ENCODE data around the gene SLC49A3. TPM values are rescaled to one million over a fixed set of nuclear protein-coding genes. Genes with fewer than 3 reads are reported as not detected.

The SLC49A3 gene
- total and polyA plus RNA-seq, 2 experiments from 2014 or later, result 1.3 to 3.7 TPM

DNA sequence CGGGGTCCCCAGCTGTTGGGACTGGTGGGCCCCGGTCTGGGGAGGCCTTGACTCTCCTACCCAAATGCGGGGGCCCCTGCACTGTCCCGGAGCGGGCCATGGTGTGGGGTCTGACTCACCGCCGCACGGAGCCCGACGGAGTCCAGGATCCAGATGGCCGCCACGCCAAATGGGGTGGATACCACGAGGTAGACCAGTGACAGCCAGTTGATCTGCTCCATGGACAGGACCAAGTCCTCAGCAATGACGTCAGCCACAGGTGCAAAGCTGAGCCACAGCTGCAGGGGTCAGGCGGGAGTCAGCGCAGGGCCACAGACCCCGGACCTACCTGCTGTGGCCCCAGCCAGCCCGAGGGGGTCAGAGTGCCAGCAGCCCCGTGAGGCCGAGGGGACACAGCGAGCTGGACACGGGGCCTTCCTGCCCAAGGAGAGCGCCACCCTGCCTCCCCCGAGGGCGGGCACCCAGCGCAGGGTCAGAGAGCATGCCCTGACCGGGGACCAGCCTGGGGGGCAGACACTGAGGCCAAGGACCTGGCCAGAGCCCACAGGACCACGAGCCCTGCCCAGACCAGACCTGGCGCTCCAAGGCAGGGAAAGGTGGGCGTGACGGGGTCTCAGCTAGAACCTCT, 2.4 kb downstream of the SLC49A3 start:
- no peak for TF ChIP-seq EZH2phosphoT487 (IDR thresholded peaks at IDR 0.05; ENCODE audit: unreplicated experiment)
- TF ChIP-seq STAT1 (IDR thresholded peaks at IDR 0.05; ENCODE audit: unreplicated experiment), result no peak
- TF ChIP-seq JUNB (IDR thresholded peaks at IDR 0.05; ENCODE audit: unreplicated experiment), result no peak
- TF ChIP-seq ZNF331 (CRISPR knock-in tag; IDR thresholded peaks at IDR 0.05; ENCODE audit: low read depth), result no peak
- TF ChIP-seq, protein P1, sequence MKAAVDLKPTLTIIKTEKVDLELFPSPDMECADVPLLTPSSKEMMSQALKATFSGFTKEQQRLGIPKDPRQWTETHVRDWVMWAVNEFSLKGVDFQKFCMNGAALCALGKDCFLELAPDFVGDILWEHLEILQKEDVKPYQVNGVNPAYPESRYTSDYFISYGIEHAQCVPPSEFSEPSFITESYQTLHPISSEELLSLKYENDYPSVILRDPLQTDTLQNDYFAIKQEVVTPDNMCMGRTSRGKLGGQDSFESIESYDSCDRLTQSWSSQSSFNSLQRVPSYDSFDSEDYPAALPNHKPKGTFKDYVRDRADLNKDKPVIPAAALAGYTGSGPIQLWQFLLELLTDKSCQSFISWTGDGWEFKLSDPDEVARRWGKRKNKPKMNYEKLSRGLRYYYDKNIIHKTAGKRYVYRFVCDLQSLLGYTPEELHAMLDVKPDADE (IDR thresholded peaks at IDR 0.05), result no peak
- TF ChIP-seq, protein P2, sequence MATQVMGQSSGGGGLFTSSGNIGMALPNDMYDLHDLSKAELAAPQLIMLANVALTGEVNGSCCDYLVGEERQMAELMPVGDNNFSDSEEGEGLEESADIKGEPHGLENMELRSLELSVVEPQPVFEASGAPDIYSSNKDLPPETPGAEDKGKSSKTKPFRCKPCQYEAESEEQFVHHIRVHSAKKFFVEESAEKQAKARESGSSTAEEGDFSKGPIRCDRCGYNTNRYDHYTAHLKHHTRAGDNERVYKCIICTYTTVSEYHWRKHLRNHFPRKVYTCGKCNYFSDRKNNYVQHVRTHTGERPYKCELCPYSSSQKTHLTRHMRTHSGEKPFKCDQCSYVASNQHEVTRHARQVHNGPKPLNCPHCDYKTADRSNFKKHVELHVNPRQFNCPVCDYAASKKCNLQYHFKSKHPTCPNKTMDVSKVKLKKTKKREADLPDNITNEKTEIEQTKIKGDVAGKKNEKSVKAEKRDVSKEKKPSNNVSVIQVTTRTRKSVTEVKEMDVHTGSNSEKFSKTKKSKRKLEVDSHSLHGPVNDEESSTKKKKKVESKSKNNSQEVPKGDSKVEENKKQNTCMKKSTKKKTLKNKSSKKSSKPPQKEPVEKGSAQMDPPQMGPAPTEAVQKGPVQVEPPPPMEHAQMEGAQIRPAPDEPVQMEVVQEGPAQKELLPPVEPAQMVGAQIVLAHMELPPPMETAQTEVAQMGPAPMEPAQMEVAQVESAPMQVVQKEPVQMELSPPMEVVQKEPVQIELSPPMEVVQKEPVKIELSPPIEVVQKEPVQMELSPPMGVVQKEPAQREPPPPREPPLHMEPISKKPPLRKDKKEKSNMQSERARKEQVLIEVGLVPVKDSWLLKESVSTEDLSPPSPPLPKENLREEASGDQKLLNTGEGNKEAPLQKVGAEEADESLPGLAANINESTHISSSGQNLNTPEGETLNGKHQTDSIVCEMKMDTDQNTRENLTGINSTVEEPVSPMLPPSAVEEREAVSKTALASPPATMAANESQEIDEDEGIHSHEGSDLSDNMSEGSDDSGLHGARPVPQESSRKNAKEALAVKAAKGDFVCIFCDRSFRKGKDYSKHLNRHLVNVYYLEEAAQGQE (IDR thresholded peaks at IDR 0.05; ENCODE audit: unreplicated experiment), result no peak
- TF ChIP-seq, protein P3, sequence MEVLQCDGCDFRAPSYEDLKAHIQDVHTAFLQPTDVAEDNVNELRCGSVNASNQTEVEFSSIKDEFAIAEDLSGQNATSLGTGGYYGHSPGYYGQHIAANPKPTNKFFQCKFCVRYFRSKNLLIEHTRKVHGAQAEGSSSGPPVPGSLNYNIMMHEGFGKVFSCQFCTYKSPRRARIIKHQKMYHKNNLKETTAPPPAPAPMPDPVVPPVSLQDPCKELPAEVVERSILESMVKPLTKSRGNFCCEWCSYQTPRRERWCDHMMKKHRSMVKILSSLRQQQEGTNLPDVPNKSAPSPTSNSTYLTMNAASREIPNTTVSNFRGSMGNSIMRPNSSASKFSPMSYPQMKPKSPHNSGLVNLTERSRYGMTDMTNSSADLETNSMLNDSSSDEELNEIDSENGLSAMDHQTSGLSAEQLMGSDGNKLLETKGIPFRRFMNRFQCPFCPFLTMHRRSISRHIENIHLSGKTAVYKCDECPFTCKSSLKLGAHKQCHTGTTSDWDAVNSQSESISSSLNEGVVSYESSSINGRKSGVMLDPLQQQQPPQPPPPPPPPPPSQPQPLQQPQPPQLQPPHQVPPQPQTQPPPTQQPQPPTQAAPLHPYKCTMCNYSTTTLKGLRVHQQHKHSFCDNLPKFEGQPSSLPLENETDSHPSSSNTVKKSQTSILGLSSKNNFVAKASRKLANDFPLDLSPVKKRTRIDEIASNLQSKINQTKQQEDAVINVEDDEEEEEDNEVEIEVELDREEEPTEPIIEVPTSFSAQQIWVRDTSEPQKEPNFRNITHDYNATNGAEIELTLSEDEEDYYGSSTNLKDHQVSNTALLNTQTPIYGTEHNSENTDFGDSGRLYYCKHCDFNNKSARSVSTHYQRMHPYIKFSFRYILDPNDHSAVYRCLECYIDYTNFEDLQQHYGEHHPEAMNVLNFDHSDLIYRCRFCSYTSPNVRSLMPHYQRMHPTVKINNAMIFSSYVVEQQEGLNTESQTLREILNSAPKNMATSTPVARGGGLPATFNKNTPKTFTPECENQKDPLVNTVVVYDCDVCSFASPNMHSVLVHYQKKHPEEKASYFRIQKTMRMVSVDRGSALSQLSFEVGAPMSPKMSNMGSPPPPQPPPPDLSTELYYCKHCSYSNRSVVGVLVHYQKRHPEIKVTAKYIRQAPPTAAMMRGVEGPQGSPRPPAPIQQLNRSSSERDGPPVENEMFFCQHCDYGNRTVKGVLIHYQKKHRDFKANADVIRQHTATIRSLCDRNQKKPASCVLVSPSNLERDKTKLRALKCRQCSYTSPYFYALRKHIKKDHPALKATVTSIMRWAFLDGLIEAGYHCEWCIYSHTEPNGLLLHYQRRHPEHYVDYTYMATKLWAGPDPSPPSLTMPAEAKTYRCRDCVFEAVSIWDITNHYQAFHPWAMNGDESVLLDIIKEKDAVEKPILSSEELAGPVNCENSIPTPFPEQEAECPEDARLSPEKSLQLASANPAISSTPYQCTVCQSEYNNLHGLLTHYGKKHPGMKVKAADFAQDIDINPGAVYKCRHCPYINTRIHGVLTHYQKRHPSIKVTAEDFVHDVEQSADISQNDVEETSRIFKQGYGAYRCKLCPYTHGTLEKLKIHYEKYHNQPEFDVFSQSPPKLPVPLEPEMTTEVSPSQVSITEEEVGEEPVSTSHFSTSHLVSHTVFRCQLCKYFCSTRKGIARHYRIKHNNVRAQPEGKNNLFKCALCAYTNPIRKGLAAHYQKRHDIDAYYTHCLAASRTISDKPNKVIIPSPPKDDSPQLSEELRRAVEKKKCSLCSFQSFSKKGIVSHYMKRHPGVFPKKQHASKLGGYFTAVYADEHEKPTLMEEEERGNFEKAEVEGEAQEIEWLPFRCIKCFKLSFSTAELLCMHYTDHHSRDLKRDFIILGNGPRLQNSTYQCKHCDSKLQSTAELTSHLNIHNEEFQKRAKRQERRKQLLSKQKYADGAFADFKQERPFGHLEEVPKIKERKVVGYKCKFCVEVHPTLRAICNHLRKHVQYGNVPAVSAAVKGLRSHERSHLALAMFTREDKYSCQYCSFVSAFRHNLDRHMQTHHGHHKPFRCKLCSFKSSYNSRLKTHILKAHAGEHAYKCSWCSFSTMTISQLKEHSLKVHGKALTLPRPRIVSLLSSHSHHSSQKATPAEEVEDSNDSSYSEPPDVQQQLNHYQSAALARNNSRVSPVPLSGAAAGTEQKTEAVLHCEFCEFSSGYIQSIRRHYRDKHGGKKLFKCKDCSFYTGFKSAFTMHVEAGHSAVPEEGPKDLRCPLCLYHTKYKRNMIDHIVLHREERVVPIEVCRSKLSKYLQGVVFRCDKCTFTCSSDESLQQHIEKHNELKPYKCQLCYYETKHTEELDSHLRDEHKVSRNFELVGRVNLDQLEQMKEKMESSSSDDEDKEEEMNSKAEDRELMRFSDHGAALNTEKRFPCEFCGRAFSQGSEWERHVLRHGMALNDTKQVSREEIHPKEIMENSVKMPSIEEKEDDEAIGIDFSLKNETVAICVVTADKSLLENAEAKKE (CRISPR knock-in tag; IDR thresholded peaks at IDR 0.05), result no peak
- TF ChIP-seq NANOG (IDR thresholded peaks at IDR 0.05; ENCODE audit: borderline replicate concordance), result no peak
- no peak for TF ChIP-seq CREB1 (CRISPR knock-in tag; IDR thresholded peaks at IDR 0.05; ENCODE audit: low read depth)
- no peak for TF ChIP-seq ZNF114 (CRISPR knock-in tag; IDR thresholded peaks at IDR 0.05)
- TF ChIP-seq EZH2 (IDR thresholded peaks at IDR 0.05; ENCODE audit: low read depth, unreplicated experiment), result no peak
- TF ChIP-seq, protein P4, sequence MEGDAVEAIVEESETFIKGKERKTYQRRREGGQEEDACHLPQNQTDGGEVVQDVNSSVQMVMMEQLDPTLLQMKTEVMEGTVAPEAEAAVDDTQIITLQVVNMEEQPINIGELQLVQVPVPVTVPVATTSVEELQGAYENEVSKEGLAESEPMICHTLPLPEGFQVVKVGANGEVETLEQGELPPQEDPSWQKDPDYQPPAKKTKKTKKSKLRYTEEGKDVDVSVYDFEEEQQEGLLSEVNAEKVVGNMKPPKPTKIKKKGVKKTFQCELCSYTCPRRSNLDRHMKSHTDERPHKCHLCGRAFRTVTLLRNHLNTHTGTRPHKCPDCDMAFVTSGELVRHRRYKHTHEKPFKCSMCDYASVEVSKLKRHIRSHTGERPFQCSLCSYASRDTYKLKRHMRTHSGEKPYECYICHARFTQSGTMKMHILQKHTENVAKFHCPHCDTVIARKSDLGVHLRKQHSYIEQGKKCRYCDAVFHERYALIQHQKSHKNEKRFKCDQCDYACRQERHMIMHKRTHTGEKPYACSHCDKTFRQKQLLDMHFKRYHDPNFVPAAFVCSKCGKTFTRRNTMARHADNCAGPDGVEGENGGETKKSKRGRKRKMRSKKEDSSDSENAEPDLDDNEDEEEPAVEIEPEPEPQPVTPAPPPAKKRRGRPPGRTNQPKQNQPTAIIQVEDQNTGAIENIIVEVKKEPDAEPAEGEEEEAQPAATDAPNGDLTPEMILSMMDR (conservative IDR thresholded peaks at IDR 0.05; ENCODE audit: low read depth in 2 of 2), result no peak
- TF ChIP-seq POLR2AphosphoS5 (IDR thresholded peaks at IDR 0.05; ENCODE audit: low read depth), result no peak
- Histone ChIP-seq H2AFZ (no peak overlapping the region), H3K9me2 (ENCODE audit: insufficient read depth) (no peaks in the 10 kb centered on the region), H3K4me1 (ENCODE audit: insufficient read depth) (peaks cover 8% of the 10 kb centered on the region), H3K4me3 (no peak overlapping the region), H3K79me2 (replicated peaks; ENCODE audit: insufficient read depth) (no peaks in the 10 kb centered on the region), H3K27me3 (ENCODE audit: insufficient read depth) (no peaks in the 10 kb centered on the region), H4K20me1 (replicated peaks; ENCODE audit: insufficient read depth) (no peaks in the 10 kb centered on the region), H3K27ac (ENCODE audit: low read depth) (no peak overlapping the region), H3F3A (replicated peaks; ENCODE audit: low read depth) (peaks cover 10% of the 10 kb centered on the region; the same call in 1 of the 2 replicates), H3K4me2 (no peak overlapping the region), H3K36me3 (ENCODE audit: insufficient read depth) (no peaks in the 10 kb centered on the region)
- DNase-seq (ENCODE audit: low spot score) (no peak), ATAC-seq (no peak)
- Mint-ChIP-seq H3K27me3 (ENCODE audit: insufficient read depth, low read depth, poor library complexity) (peaks cover 10% of the 10 kb centered on the region), H3K4me3 (no peak overlapping the region), H3K4me1 (peaks cover 19% of the 10 kb centered on the region), H3K36me3 (ENCODE audit: low read depth) (no peaks in the 10 kb centered on the region; the same call in 2 of the 3 replicates), H3K9me3 (no peaks in the 10 kb centered on the region; the same call in 1 of the 3 replicates), H3K27ac (no peak overlapping the region)
